ENCODE data around the gene ZAP70.

DNA sequence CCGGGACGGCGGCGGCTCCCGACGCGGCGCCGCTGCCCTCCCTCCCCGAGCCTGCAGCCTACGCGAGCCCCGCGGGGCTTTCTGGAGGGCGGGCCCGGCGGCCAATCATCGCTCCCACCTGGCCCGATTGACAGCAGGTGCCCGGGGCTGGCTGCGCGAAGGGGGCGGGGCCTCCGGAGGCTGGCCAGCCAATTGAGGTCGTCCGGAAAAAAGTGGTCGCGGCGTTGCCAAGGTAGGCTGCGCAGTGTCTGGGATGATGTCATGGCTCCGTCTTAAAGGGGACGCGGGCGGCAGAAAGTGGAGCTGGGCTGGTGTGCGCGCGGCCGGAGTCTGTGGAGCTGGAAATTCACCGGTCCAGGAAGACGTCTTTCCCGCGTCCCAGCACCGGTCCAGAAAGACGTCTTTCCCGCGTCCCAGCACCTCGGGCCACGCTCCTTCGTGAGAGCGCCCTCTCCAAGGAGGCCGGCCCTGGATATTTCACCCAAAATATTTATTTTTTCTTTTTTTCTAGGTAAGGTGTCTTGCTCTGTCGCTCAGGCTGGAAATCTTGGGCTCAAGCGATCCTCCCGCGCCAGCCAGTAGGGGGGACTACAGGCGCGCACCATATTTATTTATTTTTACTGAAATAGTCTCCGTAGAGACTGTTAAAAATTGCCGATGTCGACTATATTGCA lies 49.3 kb upstream of the ZAP70 start, which contains the start of gene ACTR1B:
- TF ChIP-seq, protein P1, sequence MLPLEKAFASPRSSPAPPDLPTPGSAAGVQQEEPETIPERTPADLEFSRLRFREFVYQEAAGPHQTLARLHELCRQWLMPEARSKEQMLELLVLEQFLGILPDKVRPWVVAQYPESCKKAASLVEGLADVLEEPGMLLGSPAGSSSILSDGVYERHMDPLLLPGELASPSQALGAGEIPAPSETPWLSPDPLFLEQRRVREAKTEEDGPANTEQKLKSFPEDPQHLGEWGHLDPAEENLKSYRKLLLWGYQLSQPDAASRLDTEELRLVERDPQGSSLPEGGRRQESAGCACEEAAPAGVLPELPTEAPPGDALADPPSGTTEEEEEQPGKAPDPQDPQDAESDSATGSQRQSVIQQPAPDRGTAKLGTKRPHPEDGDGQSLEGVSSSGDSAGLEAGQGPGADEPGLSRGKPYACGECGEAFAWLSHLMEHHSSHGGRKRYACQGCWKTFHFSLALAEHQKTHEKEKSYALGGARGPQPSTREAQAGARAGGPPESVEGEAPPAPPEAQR (CRISPR knock-in tag; IDR thresholded peaks at IDR 0.05) = no peak
- TF ChIP-seq, protein P2, sequence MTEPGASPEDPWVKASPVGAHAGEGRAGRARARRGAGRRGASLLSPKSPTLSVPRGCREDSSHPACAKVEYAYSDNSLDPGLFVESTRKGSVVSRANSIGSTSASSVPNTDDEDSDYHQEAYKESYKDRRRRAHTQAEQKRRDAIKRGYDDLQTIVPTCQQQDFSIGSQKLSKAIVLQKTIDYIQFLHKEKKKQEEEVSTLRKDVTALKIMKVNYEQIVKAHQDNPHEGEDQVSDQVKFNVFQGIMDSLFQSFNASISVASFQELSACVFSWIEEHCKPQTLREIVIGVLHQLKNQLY (CRISPR knock-in tag; IDR thresholded peaks at IDR 0.05) = no peak
- TF ChIP-seq NR2C2 (CRISPR knock-in tag; IDR thresholded peaks at IDR 0.05) = no peak

All from WTC11 (cell line).